ENCODE results near the gene RMDN3.

The RMDN3 gene

GRCh38 chr15:40771242-40771641 is 16.2 kb upstream of the RMDN3 start:
- Histone ChIP-seq H3K36me3 (ENCODE audit: control insufficient read depth in 1 of 2, insufficient read depth in 2 of 2, low read length in 2 of 2) (peaks cover 30 to 72% of the 10 kb centered on the region in 2 donors), H3K4me3 (ENCODE audit: low read depth in 1 of 2, low read length in 2 of 2) (no peak overlapping the region), H3K9me3 (ENCODE audit: control insufficient read depth in 1 of 2, low read length in 2 of 2) (no peaks in the 10 kb centered on the region), H3K27me3 (ENCODE audit: low read depth, low read length) (no peaks in the 10 kb centered on the region), H3K4me1 (ENCODE audit: control insufficient read depth in 1 of 2, insufficient read depth in 2 of 2, low read length in 2 of 2) (no peaks in the 10 kb centered on the region), H3K27ac (ENCODE audit: low read length) (no peak overlapping the region)

- H3K9me3 ChIP-seq (ENCODE audit: control insufficient read depth in 1 of 2, low read length in 2 of 2), result no peaks in the 10 kb centered on the region
- H3K4me1 ChIP-seq (ENCODE audit: control insufficient read depth in 1 of 2, insufficient read depth in 2 of 2, low read length in 2 of 2), result no peaks in the 10 kb centered on the region
- no peak overlapping the region for H3K4me3 ChIP-seq (ENCODE audit: low read depth in 1 of 2, low read length in 2 of 2)
- H3K27me3 ChIP-seq (ENCODE audit: low read depth, low read length), result no peaks in the 10 kb centered on the region
- peaks cover 21 to 62% of the 10 kb centered on the region in 2 donors for H3K36me3 ChIP-seq (ENCODE audit: control insufficient read depth in 1 of 2, insufficient read depth in 2 of 2, low read length in 2 of 2)
- peak overlapping the region; percentile 45 for H3K27ac ChIP-seq (ENCODE audit: low read length)
Measured at GRCh38 chr15:40770147-40770721, 15.2 kb upstream of the RMDN3 start.

DNA sequence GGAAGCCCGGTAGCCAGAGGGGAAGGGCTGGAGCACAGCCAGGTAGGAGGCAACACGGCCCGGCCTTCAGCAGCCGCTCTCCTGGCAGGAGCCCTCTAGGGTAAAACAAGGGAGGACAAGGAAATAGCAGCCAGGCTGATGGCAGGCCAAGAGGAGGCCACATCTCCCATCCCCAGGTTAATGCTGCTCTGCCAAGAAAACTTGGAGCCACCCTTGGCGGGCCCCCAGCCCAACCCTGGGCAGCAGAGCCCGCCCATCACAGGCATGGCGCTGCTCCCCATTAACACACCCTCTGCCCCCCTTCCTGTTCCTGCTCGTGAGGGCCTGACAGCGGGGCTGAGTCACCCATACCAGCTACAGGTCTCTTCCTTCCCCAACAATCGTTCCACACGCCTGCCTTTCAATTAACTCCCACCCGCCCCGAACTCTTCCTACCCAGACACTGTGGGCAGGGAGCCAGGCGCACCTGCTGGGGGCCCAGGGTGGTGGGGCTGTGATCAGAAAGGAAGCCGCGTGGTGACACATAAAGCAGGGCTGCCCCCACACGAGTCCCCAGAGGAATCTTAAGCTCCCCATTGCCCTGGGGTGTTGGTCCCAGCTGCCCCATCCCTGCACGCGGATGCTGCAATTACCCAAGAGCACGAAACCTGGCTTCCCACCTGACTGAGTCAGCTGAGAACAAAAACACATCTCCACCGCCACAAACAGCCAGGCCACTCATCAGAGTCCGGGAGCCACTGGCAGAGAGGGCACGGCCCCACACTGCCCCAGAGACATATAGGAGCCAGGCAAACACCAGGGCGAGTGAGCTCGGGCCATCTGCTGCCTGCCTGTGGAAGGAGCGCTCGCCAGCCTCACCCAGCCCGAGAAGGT is 14.5 kb upstream of the RMDN3 start, which contains the start of gene C15orf62:
Gene C15orf62, plus strand, starts transcription at position 707 of the 873 bp plus-strand sequence. CDS start 516 bp downstream, outside the sequence.
- Histone ChIP-seq H3K4me3 (ENCODE audit: low read depth in 1 of 2, low read length in 2 of 2) (no peak within 1 kb of the TSS), H3K9me3 (ENCODE audit: control insufficient read depth in 1 of 2, low read length in 2 of 2) (no peaks in the 10 kb centered on the region), H3K36me3 (ENCODE audit: control insufficient read depth in 1 of 2, insufficient read depth in 2 of 2, low read length in 2 of 2) (peaks cover 14 to 55% of the 10 kb centered on the region in 2 donors), H3K27ac (ENCODE audit: low read length) (peak within 1 kb of the TSS; percentile 45), H3K27me3 (ENCODE audit: low read depth, low read length) (no peaks in the 10 kb centered on the region), H3K4me1 (ENCODE audit: control insufficient read depth in 1 of 2, insufficient read depth in 2 of 2, low read length in 2 of 2) (peaks cover 0 to 4% of the 10 kb centered on the region in 2 donors)

DNA sequence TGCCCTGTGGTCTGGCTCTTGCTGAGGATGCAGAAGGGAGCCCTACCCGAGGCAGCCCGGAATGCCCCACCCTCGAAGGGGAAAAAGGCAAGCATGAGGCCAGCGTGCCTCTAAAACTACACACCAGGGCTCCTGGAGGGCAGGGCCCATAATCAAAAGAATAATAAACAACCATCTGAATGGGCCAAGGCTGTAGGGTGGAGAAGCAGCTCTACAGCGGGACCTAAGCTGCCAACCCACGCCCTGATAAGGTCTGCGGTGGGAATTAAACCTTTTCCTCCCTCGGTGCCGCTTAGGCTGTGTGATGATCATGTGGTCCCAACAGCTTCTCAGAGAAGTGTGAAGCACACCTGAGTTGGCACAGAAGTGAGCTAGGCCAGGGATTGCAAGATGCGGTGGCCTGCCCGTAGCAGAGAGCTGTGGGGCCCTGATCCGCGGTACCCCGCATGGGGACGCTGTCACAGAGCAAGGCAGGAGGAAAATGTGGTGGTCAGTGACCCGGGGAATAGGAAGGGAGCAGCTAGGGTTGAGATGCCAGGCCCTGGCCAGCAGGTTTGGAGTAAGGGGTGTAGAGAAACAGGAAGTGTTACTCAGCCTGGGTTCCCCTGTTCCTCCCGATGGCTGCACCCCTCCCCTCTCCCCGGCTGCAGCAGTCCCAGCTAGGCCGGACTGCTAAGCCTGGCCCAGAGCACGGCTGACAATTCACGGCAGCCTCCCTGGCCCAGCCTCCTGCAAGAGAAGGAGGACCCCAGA is 13.6 kb upstream of the RMDN3 start:
- no peak overlapping the region for H3K4me3 ChIP-seq (ENCODE audit: low read depth in 1 of 2, low read length in 2 of 2)
- H3K4me1 ChIP-seq (ENCODE audit: control insufficient read depth in 1 of 2, insufficient read depth in 2 of 2, low read length in 2 of 2), result peaks cover 0 to 10% of the 10 kb centered on the region in 2 donors
- peaks cover 6 to 46% of the 10 kb centered on the region in 2 donors for H3K36me3 ChIP-seq (ENCODE audit: control insufficient read depth in 1 of 2, insufficient read depth in 2 of 2, low read length in 2 of 2)
- no peaks in the 10 kb centered on the region for H3K9me3 ChIP-seq (ENCODE audit: control insufficient read depth in 1 of 2, low read length in 2 of 2)
- no peaks in the 10 kb centered on the region for H3K27me3 ChIP-seq (ENCODE audit: low read depth, low read length)
- peak overlapping the region; percentile 39 for H3K27ac ChIP-seq (ENCODE audit: low read length)

DNA sequence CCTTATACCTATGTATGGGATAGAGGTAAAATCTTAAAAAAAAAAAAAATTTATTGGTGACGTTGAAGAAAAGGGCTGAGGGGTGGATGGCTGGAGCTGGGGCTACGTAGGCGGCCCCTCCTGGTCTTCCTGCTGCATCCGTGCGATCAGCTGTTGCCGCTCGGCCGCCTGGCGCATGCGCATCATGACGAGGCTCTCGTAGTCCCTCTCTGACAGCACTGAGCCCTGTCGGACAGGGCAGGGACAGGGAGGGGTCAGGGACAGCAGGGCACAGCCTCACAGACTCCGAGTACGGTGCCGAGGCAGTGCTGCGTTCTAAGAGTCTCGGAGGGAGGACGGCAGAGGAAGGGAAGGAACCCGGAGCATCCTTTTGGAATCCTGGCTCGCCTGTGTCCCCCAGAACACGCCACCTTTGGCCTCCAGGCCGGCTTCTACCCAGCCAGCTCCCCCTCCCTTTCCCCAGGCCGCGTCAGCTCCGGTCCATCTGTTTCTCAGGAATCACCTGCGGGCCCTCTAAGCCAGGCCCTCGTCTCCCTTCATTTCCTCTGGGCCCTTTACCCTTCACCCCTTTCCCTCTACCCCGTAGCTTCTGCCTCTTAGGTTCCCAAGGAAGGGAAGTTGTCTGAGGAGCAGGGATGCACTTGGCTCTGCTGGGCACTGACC is 12.9 kb upstream of the RMDN3 start:
- peak overlapping the region; percentile 39 for H3K27ac ChIP-seq (ENCODE audit: low read length)
- H3K4me1 ChIP-seq (ENCODE audit: control insufficient read depth in 1 of 2, insufficient read depth in 2 of 2, low read length in 2 of 2), result peaks cover 0 to 17% of the 10 kb centered on the region in 2 donors
- no peaks in the 10 kb centered on the region for H3K27me3 ChIP-seq (ENCODE audit: low read depth, low read length)
- H3K9me3 ChIP-seq (ENCODE audit: control insufficient read depth in 1 of 2, low read length in 2 of 2), result no peaks in the 10 kb centered on the region
- peaks cover 0 to 39% of the 10 kb centered on the region in 2 donors for H3K36me3 ChIP-seq (ENCODE audit: control insufficient read depth in 1 of 2, insufficient read depth in 2 of 2, low read length in 2 of 2)
- no peak overlapping the region for H3K4me3 ChIP-seq (ENCODE audit: low read depth in 1 of 2, low read length in 2 of 2)

- no peaks in the 10 kb centered on the region for H3K9me3 ChIP-seq (ENCODE audit: control insufficient read depth in 1 of 2, low read length in 2 of 2)
- no peak overlapping the region for H3K27ac ChIP-seq (ENCODE audit: low read length)
- peaks cover 0 to 21% of the 10 kb centered on the region in 2 donors for H3K4me1 ChIP-seq (ENCODE audit: control insufficient read depth in 1 of 2, insufficient read depth in 2 of 2, low read length in 2 of 2)
- H3K27me3 ChIP-seq (ENCODE audit: low read depth, low read length), result no peaks in the 10 kb centered on the region
- no peak overlapping the region for H3K4me3 ChIP-seq (ENCODE audit: low read depth in 1 of 2, low read length in 2 of 2)
- peaks cover 0 to 32% of the 10 kb centered on the region in 2 donors for H3K36me3 ChIP-seq (ENCODE audit: control insufficient read depth in 1 of 2, insufficient read depth in 2 of 2, low read length in 2 of 2)
Measured at GRCh38 chr15:40766906-40767837, 12.1 kb upstream of the RMDN3 start.

DNA sequence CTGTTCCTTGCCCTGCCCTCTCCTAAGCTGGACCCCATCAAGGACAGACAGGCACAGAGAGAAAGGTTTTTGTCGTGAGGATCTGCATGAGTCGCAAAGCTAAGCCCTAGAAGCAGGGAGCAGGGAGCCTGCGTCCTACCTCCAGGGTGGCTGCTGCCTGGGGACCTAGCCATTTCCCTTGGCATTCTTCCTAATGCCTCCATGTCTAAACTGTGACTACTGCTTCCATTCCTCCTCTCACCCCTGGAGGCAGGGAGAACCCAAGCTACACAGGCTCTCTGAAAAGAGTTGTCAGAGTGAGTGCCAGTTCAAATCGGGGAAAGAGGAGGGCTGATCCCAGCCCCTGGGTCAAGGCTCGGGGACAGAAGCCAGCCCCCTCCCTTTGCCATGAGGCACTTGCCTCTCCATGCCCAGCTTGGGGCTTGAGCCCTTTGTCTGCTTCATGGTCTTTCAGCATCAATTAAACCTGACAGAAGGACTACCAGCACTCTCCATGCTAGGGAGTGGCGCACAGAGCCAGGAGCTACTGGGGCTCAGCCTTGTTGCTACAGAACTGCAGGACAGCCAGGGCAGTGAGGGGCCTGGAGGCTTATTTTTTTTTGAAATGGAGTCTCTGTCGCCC is 11.3 kb upstream of the RMDN3 start:
- H3K4me3 ChIP-seq (ENCODE audit: low read depth in 1 of 2, low read length in 2 of 2), result no peak overlapping the region

DNA sequence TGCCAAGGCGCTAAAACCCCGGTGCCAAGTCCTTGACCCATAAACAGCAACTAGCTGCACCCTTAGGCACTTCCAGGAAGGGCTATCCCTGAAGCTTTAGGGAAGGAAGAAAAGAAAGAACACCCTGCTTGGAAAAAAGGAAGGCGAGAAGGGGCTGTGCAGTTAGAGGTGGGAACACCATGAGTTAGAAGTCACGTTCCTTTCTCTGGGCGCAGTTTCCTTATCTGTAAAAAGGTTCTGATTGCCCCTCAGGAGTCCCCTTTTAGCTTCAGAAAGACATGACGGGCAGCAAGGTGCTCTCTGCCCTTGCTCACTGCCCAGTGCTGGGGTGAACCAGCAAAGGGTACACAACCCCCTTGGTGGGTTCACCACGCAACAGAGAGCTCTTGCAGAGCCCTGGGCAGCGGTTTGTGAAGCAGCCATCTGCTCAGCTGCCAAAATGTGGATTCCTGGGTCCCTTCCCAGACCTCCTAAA is 9.6 kb upstream of the RMDN3 start:
- H3K4me1 ChIP-seq (ENCODE audit: control insufficient read depth in 1 of 2, insufficient read depth in 2 of 2, low read length in 2 of 2), result peaks cover 0 to 21% of the 10 kb centered on the region in 2 donors
- H3K27me3 ChIP-seq (ENCODE audit: low read depth, low read length), result no peaks in the 10 kb centered on the region
- H3K9me3 ChIP-seq (ENCODE audit: control insufficient read depth in 1 of 2, low read length in 2 of 2), result no peaks in the 10 kb centered on the region
- peak overlapping the region; percentile 56 to 75 for H3K4me3 ChIP-seq (ENCODE audit: low read depth in 1 of 2, low read length in 2 of 2)
- H3K36me3 ChIP-seq (ENCODE audit: control insufficient read depth in 1 of 2, insufficient read depth in 2 of 2, low read length in 2 of 2), result peaks cover 0 to 18% of the 10 kb centered on the region in 2 donors
- peak overlapping the region; percentile 53 for H3K27ac ChIP-seq (ENCODE audit: low read length)

More for the DNA sequence above, 11.3 kb upstream of the RMDN3 start:
- Histone ChIP-seq H3K36me3 (ENCODE audit: control insufficient read depth in 1 of 2, insufficient read depth in 2 of 2, low read length in 2 of 2) (peaks cover 0 to 24% of the 10 kb centered on the region in 2 donors), H3K9me3 (ENCODE audit: control insufficient read depth in 1 of 2, low read length in 2 of 2) (no peaks in the 10 kb centered on the region), H3K4me1 (ENCODE audit: control insufficient read depth in 1 of 2, insufficient read depth in 2 of 2, low read length in 2 of 2) (peaks cover 0 to 21% of the 10 kb centered on the region in 2 donors), H3K27me3 (ENCODE audit: low read depth, low read length) (no peaks in the 10 kb centered on the region), H3K27ac (ENCODE audit: low read length) (no peak overlapping the region)

- H3K4me1 ChIP-seq (ENCODE audit: control insufficient read depth in 1 of 2, insufficient read depth in 2 of 2, low read length in 2 of 2), result peaks cover 0 to 21% of the 10 kb centered on the region in 2 donors
- no peaks in the 10 kb centered on the region for H3K9me3 ChIP-seq (ENCODE audit: control insufficient read depth in 1 of 2, low read length in 2 of 2)
- no peaks in the 10 kb centered on the region for H3K27me3 ChIP-seq (ENCODE audit: low read depth, low read length)
- H3K27ac ChIP-seq (ENCODE audit: low read length), result peak within 1 kb of the TSS; percentile 53
- H3K4me3 ChIP-seq (ENCODE audit: low read depth in 1 of 2, low read length in 2 of 2), result peak within 1 kb of the TSS; percentile 56 to 75
- H3K36me3 ChIP-seq (ENCODE audit: control insufficient read depth in 1 of 2, insufficient read depth in 2 of 2, low read length in 2 of 2), result peaks cover 0 to 18% of the 10 kb centered on the region in 2 donors
Measured at GRCh38 chr15:40763801-40764628, 9.0 kb upstream of the RMDN3 start, which contains the start of gene GCHFR. TSS of gene GCHFR (plus strand) at chr15:40764068. CDS start at chr15:40764181, 113 bp downstream.
